K562 (cell line): ENCODE results near the gene PHLDB3. TPM values are rescaled to one million over a fixed set of nuclear protein-coding genes. Genes with fewer than 3 reads are reported as not detected.

Experiments used
- FOS ChIP-seq: IDR thresholded peaks from 3 replicates; pipeline ENCODE4 v1.6.1; 2011; ENCODE audit not compliant: insufficient read length; ENCODE audit errors: extremely low read depth
- GTF3C2 ChIP-seq: IDR thresholded peaks from 3 replicates; pipeline ENCODE4 v1.6.1; 2011; ENCODE audit warnings: borderline replicate concordance, mild to moderate bottlenecking, moderate library complexity; ENCODE audit not compliant: insufficient read length; ENCODE audit errors: extremely low read depth
- HEY1 ChIP-seq: fragments of 250-450 bp; sonication (Bioruptor Pico); IDR thresholded peaks from 2 replicates; pipeline ENCODE4 v1.5.0; 2020; ENCODE audit warnings: mild to moderate bottlenecking, moderate library complexity, borderline replicate concordance
- JUN ChIP-seq, 2 experiments: sonication (generic) in 1 of 2; formaldehyde crosslinking in 1 of 2; IDR thresholded peaks; 2 replicates each; pipeline versions ENCODE4 v1.6.1 to v1.8.0; 2012 to 2022; ENCODE audit warnings: borderline replicate concordance in 2 of 2, mild to moderate bottlenecking in 2 of 2, improper control_type of control experiment in 1 of 2, low read depth in 1 of 2, low read length in 1 of 2, missing genetic modification reagents in 1 of 2
- SIRT6 ChIP-seq: IDR thresholded peaks from one replicate; pipeline ENCODE4 v1.6.1; 2012; ENCODE audit warnings: low read depth, mild to moderate bottlenecking, control low read depth, inconsistent platforms, low read length, moderate library complexity
- TCF15 ChIP-seq: fragments of 250-450 bp; sonication (Bioruptor Pico); IDR thresholded peaks from 2 replicates; pipeline ENCODE4 v1.8.0; 2022; ENCODE audit warnings: moderate library complexity, mild to moderate bottlenecking, inconsistent platforms
- THRAP3 ChIP-seq: fragments of 450-650 bp; IDR thresholded peaks from 2 replicates; pipeline ENCODE4 v1.6.1; 2016; ENCODE audit warnings: mild to moderate bottlenecking, inconsistent platforms, borderline replicate concordance
- ZBTB33 ChIP-seq: sonication (generic); formaldehyde crosslinking; IDR thresholded peaks from 2 replicates; pipeline ENCODE4 v1.8.1; 2023; ENCODE audit warnings: mild to moderate bottlenecking, missing genetic modification reagents
- ZNF133 ChIP-seq: fragments of 250-450 bp; sonication (Bioruptor Pico); IDR thresholded peaks from 2 replicates; pipeline ENCODE4 v1.4.0; 2020; ENCODE audit warnings: mild to moderate bottlenecking
- ZNF316 ChIP-seq: fragments of 450-650 bp; IDR thresholded peaks from 2 replicates; pipeline ENCODE4 v1.6.1; 2016
- ZNF318 ChIP-seq, 2 experiments: fragments of 450-650 bp; IDR thresholded peaks; 2 replicates each; pipeline ENCODE4 v1.6.1; 2016; ENCODE audit warnings: mild to moderate bottlenecking in 2 of 2, borderline replicate concordance in 1 of 2, low read depth in 1 of 2, moderate library complexity in 1 of 2
- ZNF707 ChIP-seq: fragments of 250-450 bp; sonication (Bioruptor Pico); conservative IDR thresholded peaks from 2 replicates; pipeline ENCODE4 v1.8.0; 2022; ENCODE audit warnings: inconsistent platforms, mild to moderate bottlenecking, moderate library complexity
- polyA plus RNA-seq, 8 experiments: library from polyadenylated mRNA; depleted of rRNA in 4 of 8; stranded (reverse) in 5 of 8; unstranded in 3 of 8; fragments of >200 nt; fragmentation: Nextera tagmentation in 2 of 8; fragmentation: Illumina TruSeq in 1 of 8; extraction: Ambion mirVana in 2 of 8; extraction: Trizol in 1 of 8; gene quantifications; 2 replicates each; pipeline versions ENCODE4 v1.2.1 to v1.2.3, GENCODE V29; 2011 to 2014; ENCODE audit warnings: inconsistent platforms in 1 of 8, missing spikeins in 1 of 8
- total RNA-seq, 7 experiments: library from RNA; depleted of rRNA in 6 of 7; stranded (reverse); fragments of >200 nt in 6 of 7; fragmentation: Illumina TruSeq in 2 of 7; extraction: Trizol in 2 of 7; gene quantifications; 2 replicates each; pipeline versions ENCODE4 v1.2.1 to v1.2.3, GENCODE V29; 2011 to 2021; ENCODE audit warnings: low replicate concordance in 1 of 7

PHLDB3 gene
- total and polyA plus RNA-seq, 9 of the 15 experiments (the other 6 are each of a cell fraction or from before 2014, with no cell fraction given), result 0.04 to 23.5 (median 3.9) TPM

- TF ChIP-seq ZBTB33, result no peak
- no peak for TF ChIP-seq GTF3C2
- no peak for TF ChIP-seq TCF15 (CRISPR knock-in tag)
- no peak for TF ChIP-seq HEY1 (CRISPR knock-in tag)
- TF ChIP-seq ZNF318 (IDR thresholded peaks at IDR 0.05; ENCODE audit: borderline replicate concordance in 1 of 2, low read depth in 1 of 2), result no peak
- no peak for TF ChIP-seq THRAP3
- TF ChIP-seq ZNF133 (CRISPR knock-in tag), result no peak
- no peak for TF ChIP-seq FOS
- no peak for TF ChIP-seq ZNF316
- no peak for TF ChIP-seq SIRT6
- TF ChIP-seq JUN (IDR thresholded peaks at IDR 0.05; ENCODE audit: borderline replicate concordance, low read depth, low read length), result no peak
- no peak; the same call in 1 of the 2 replicates for TF ChIP-seq JUN (CRISPR knock-in tag; IDR thresholded peaks at IDR 0.05; ENCODE audit: borderline replicate concordance)
- no peak for TF ChIP-seq ZNF707 (CRISPR knock-in tag)
These were observed 29.2 kb upstream of the PHLDB3 start (continued) for GRCh38 chr19:43533546-43534304.
